Esophagus (tissue), 2 donors: Measurements from ENCODE around the gene SCMH1. TPM values are rescaled to one million over a fixed set of nuclear protein-coding genes. Genes with fewer than 3 reads are reported as not detected.

Experiments
- H3K27ac ChIP-seq, 2 donors: one replicate each; pipeline ENCODE4 v1.5.1; 2013; ENCODE audit warnings: low read depth in 2 of 2, mild to moderate bottlenecking in 2 of 2, inconsistent platforms in 1 of 2, low read length in 1 of 2, moderate library complexity in 1 of 2
- H3K27me3 ChIP-seq, 2 donors: one replicate each; pipeline ENCODE4 v1.6.1; 2013; ENCODE audit warnings: low read length in 2 of 2, control low read depth in 1 of 2, mild to moderate bottlenecking in 1 of 2; ENCODE audit not compliant: insufficient read depth in 2 of 2, control insufficient read depth in 1 of 2
- H3K36me3 ChIP-seq, 2 donors: one replicate each; pipeline ENCODE4 v1.6.1; 2013; ENCODE audit warnings: low read length in 1 of 2; ENCODE audit not compliant: control insufficient read depth in 2 of 2, insufficient read depth in 2 of 2
- H3K4me1 ChIP-seq, 2 donors: one replicate each; pipeline ENCODE4 v1.6.1; 2013; ENCODE audit warnings: low read length in 1 of 2; ENCODE audit not compliant: control insufficient read depth in 2 of 2, insufficient read depth in 2 of 2
- H3K4me3 ChIP-seq, 2 donors: one replicate each; pipeline ENCODE4 v1.5.1; 2013; ENCODE audit warnings: low read length in 2 of 2, mild to moderate bottlenecking in 2 of 2, low read depth in 1 of 2, moderate library complexity in 1 of 2
- H3K9me3 ChIP-seq, 2 donors: one replicate each; pipeline ENCODE4 v1.6.1; 2013; ENCODE audit warnings: mild to moderate bottlenecking in 2 of 2, low read depth in 1 of 2, low read length in 1 of 2, moderate library complexity in 1 of 2; ENCODE audit not compliant: control insufficient read depth in 2 of 2, insufficient read depth in 1 of 2
- WGBS, 2 donors: extraction: QIAGEN DNeasy Blood & Tissue Kit; methylation state at CpG; one replicate each; pipeline ENCODE4 v1.1.7; 2013; 5-methylcytosine and 5-hydroxymethylcytosine counted together
- polyA plus RNA-seq, 2 donors: library from polyadenylated mRNA; stranded (reverse); fragments of 200-250 nt; gene quantifications; one replicate each; pipeline ENCODE4 v1.2.3, GENCODE V29; 2013
- donor health status: healthy with polysubstance abuse.
- donor health status: Bipolar disorder and iron deficiency.

Gene SCMH1
- polyA plus RNA-seq, 2 donors = 11.1 to 12.8 TPM

GRCh38 chr1:41280202-41281032 is 38.3 kb upstream of the SCMH1 start:
- Histone ChIP-seq H3K27me3 (no peaks in the 10 kb centered on the region), H3K4me1 (peaks cover 0 to 3% of the 10 kb centered on the region in 2 donors), H3K9me3 (no peaks in the 10 kb centered on the region), H3K36me3 (no peaks in the 10 kb centered on the region), H3K27ac (no peak overlapping the region), H3K4me3 (no peak overlapping the region)
- WGBS, 2 donors = 79 to 87% methylated on average over 11 of the region's 11 CpGs

GRCh38 chr1:41278076-41278475 is 36.0 kb upstream of the SCMH1 start:
- no peak overlapping the region for H3K4me3 ChIP-seq
- H3K27me3 ChIP-seq = no peaks in the 10 kb centered on the region
- H3K4me1 ChIP-seq = peaks cover 0 to 3% of the 10 kb centered on the region in 2 donors
- no peaks in the 10 kb centered on the region for H3K9me3 ChIP-seq
- H3K27ac ChIP-seq = no peak overlapping the region
- 81 to 84% methylated on average over 3 of the region's 3 CpGs for WGBS, 2 donors
- no peaks in the 10 kb centered on the region for H3K36me3 ChIP-seq

DNA sequence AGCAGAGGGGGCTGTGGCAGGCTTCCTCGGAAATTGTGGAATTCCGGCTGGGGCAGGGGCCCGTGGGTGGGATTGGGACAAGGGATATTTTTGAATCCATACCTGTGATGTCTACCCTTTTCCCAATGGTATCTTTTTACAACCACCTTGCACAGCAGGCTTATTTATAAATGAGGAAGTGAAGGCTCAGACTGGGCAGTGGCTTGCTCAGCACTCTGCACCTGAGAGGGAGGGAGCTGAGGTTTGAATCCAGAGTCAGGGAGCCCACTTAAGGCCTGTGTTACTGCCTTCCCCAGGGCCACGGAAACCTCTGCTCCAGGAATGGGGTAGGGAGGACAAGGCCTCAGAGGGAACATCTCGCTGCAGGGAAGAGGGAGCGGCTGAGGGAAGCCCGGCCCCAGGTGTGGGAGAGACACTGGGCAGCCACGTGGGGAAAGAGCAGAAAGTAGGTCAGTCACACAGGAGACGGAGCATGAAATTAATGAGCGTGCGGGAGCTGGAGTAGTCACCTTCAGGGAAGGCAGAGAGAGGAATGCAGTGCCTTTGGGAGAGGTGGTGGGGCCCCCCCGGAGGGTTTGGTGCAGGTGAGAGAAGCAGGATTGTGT is 35.4 kb upstream of the SCMH1 start:
- H3K27ac ChIP-seq = no peak overlapping the region
- 62 to 63% methylated on average over 12 of the region's 12 CpGs for WGBS, 2 donors
- no peak overlapping the region for H3K4me3 ChIP-seq
- no peaks in the 10 kb centered on the region for H3K36me3 ChIP-seq
- H3K27me3 ChIP-seq = no peaks in the 10 kb centered on the region
- H3K9me3 ChIP-seq = no peaks in the 10 kb centered on the region
- peaks cover 0 to 3% of the 10 kb centered on the region in 2 donors for H3K4me1 ChIP-seq

GRCh38 chr1:41275831-41276230 is 33.7 kb upstream of the SCMH1 start:
- H3K27me3 ChIP-seq = no peaks in the 10 kb centered on the region
- WGBS, 2 donors = 91 to 92% methylated on average over 9 of the region's 9 CpGs
- H3K4me1 ChIP-seq = peaks cover 0 to 3% of the 10 kb centered on the region in 2 donors
- H3K27ac ChIP-seq = no peak overlapping the region
- no peak overlapping the region for H3K4me3 ChIP-seq
- no peaks in the 10 kb centered on the region for H3K9me3 ChIP-seq
- H3K36me3 ChIP-seq = no peaks in the 10 kb centered on the region

DNA sequence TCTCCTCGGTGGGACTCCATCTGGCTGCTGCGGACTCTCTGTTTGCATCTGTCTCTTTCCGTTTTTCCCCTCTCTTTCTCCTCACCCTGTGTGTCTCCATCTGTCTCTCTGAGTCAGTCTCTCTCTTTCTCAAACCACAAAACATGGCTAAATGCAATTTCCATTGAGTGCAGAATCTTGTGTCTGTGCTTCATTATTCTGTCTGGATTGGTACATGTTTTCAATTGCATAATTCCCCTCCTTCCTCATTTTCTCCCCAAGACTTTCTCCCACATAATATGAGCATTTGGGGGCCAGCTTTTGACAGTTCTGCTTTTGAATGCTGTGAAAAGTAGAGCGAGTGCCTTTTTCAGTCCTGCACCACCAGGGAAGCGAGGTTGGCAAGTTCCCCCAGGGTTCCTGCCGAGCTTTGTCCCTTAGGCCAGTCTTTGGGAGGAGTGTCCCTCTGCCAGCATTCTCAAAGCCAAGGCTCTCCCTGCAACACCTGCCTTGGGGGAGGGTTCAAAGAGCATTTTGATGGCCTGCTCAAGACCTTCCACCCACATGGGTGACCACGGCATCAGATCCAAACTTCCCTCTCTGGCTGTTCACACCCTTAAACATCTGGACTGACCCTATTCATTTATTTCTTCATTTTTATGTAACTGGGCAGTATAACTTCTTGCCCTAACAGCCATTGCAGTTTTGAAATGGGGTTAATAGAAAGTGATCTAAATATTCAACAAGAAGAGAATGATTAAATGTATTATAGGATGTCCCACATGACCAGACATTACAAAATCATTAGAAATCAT is 32.8 kb upstream of the SCMH1 start:
- Histone ChIP-seq H3K27me3 (no peaks in the 10 kb centered on the region), H3K27ac (no peak overlapping the region), H3K4me1 (peaks cover 0 to 3% of the 10 kb centered on the region in 2 donors), H3K9me3 (no peaks in the 10 kb centered on the region), H3K36me3 (no peaks in the 10 kb centered on the region), H3K4me3 (no peak overlapping the region)
- WGBS, 2 donors = 76 to 77% methylated on average over 7 of the region's 7 CpGs

DNA sequence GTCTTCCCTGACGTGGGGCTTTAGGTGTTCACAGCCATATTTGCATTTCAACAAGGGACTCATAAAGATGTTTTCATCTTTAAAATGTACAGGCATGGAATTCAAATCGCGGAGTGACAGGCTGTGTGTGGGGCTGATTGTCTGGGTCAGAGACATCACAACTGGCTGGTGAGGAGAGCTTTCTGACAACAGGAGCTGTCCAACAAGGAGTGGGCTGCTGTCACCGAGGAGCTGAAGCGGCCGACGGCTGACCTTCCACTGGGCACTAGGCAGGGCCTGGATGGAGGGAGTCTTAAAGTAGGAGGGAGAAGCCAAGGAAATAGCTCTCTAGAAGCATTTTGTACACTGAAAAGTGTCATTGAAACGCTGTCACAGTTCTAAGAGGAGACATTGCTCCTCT is 30.5 kb upstream of the SCMH1 start:
- 79 to 83% methylated on average over 8 of the region's 8 CpGs for WGBS, 2 donors

GRCh38 chr1:41268154-41268770 is 26.2 kb upstream of the SCMH1 start:
- Histone ChIP-seq H3K9me3 (no peaks in the 10 kb centered on the region), H3K27me3 (no peaks in the 10 kb centered on the region), H3K27ac (no peak overlapping the region), H3K4me1 (no peaks in the 10 kb centered on the region), H3K36me3 (no peaks in the 10 kb centered on the region), H3K4me3 (no peak overlapping the region)
- 12 to 13% methylated on average over 8 of the region's 8 CpGs for WGBS, 2 donors

More for the DNA sequence above, 30.5 kb upstream of the SCMH1 start:
- peaks cover 0 to 1% of the 10 kb centered on the region in 2 donors for H3K4me1 ChIP-seq
- no peak overlapping the region for H3K27ac ChIP-seq
- no peak overlapping the region for H3K4me3 ChIP-seq
- H3K9me3 ChIP-seq = no peaks in the 10 kb centered on the region
- H3K36me3 ChIP-seq = no peaks in the 10 kb centered on the region
- H3K27me3 ChIP-seq = no peaks in the 10 kb centered on the region

DNA sequence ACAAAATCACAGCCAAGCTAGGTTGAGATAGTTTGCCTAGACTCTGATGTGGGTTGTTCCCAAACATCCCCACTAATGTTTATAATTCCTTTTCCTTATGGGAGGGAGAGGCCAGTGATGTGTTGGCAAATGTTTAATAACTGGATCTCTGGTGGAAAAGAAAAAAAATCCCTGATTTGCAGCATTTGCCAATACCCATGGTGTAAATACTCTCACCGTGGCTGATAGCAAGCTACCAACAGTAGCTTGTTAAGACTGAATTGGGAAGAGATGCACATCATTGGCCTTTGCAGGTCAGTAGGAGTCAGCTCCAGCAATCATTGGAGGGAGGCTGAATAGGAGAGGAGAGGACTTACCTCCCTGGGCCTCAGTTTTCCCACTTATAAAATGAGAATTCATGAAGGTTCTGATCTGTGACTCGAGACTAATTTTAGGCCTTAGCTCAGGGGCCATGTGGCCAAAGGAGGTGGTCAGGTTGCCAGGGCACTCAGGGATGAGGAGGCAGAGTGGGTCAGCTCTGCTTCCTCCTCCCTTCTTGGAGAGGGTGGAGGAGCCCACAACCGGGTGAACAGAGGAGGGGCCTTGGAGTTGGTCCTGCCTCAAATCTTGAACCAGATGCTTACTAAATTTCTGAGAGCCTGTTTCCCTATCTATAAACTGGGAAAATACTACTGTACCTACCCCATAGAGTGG is 20.0 kb upstream of the SCMH1 start:
- Histone ChIP-seq H3K27me3 (no peaks in the 10 kb centered on the region), H3K9me3 (no peaks in the 10 kb centered on the region), H3K36me3 (no peaks in the 10 kb centered on the region), H3K27ac (no peak overlapping the region), H3K4me1 (no peaks in the 10 kb centered on the region), H3K4me3 (no peak overlapping the region)
- WGBS, 2 donors = 81 to 86% methylated on average over 3 of the region's 3 CpGs

DNA sequence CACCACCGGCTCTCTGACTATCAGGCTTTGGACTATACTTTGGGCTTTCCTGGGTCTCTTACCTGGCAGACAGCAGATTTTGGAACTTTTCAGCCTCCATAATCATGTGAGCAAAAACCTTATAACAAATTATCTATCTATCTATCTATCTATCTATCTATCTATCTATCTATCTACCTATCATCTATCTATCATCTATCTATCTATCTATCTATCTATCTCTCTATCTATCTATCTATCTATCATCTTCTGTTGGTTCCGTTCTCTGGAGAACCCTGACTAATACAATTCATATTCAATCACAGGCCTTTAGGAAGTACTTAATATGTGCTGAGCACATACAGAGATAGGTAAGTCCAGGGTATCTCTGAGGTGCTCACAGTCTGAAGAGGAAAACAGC is 18.7 kb upstream of the SCMH1 start:
- H3K4me3 ChIP-seq = no peak overlapping the region
- no peaks in the 10 kb centered on the region for H3K27me3 ChIP-seq
- H3K9me3 ChIP-seq = no peaks in the 10 kb centered on the region
- H3K36me3 ChIP-seq = no peaks in the 10 kb centered on the region
- 96 to 99% methylated on average over 2 of the region's 2 CpGs for WGBS, 2 donors
- no peak overlapping the region for H3K27ac ChIP-seq
- no peaks in the 10 kb centered on the region for H3K4me1 ChIP-seq
